Activated CD4-positive, alpha-beta T cell treated with anti-CD3 and anti-CD28 coated beads, Interleukin-2, amount 50 U/mL, for 48 hours (primary cell): Measurements from ENCODE around the gene BCKDK.

Source experiments
- DNase-seq, 2 experiments: peaks; one replicate each; pipeline ENCODE4 v3.0.0-alpha.2; 2020

Gene BCKDK

GRCh38 chr16:31080756-31081419 lies 27.3 kb upstream of the BCKDK start:
- no peak for DNase-seq

- DNase-seq, result no peak
Measured at GRCh38 chr16:31081428-31082351, 26.5 kb upstream of the BCKDK start.

GRCh38 chr16:31082368-31083045 lies 25.7 kb upstream of the BCKDK start:
- DNase-seq, result no peak

- no peak for DNase-seq
Measured at GRCh38 chr16:31083081-31083480, 25.1 kb upstream of the BCKDK start.

GRCh38 chr16:31083556-31083955 lies 24.6 kb upstream of the BCKDK start:
- DNase-seq, result no peak

GRCh38 chr16:31083981-31084380 lies 24.2 kb upstream of the BCKDK start:
- DNase-seq, result no peak

- no peak for DNase-seq
Measured at GRCh38 chr16:31084584-31085302, 23.4 kb upstream of the BCKDK start.

- DNase-seq, result no peak
Measured at GRCh38 chr16:31085411-31085810, 22.8 kb upstream of the BCKDK start.

GRCh38 chr16:31085873-31086628 lies 22.1 kb upstream of the BCKDK start:
- DNase-seq, result no peak

GRCh38 chr16:31086629-31086906 lies 21.6 kb upstream of the BCKDK start:
- no peak for DNase-seq

GRCh38 chr16:31087481-31087880 lies 20.7 kb upstream of the BCKDK start:
- no peak for DNase-seq

- DNase-seq, result no peak
Measured at GRCh38 chr16:31087971-31088370, 20.2 kb upstream of the BCKDK start.

- no peak for DNase-seq
Measured at GRCh38 chr16:31088459-31089183, 19.6 kb upstream of the BCKDK start, which contains the start of gene PRSS53. Gene PRSS53 (minus strand): TSS chr16:31088943. CDS start chr16:31088809, 134 bp downstream.

- DNase-seq, result no peak
Measured at GRCh38 chr16:31089199-31089598, 19.0 kb upstream of the BCKDK start.

GRCh38 chr16:31090540-31090939 lies 17.6 kb upstream of the BCKDK start:
- DNase-seq, result no peak

- no peak for DNase-seq
Measured at GRCh38 chr16:31092330-31092729, 15.9 kb upstream of the BCKDK start.

GRCh38 chr16:31093132-31093703 lies 15.0 kb upstream of the BCKDK start:
- DNase-seq, result no peak

- no peak for DNase-seq
Measured at GRCh38 chr16:31094088-31094423, 14.1 kb upstream of the BCKDK start.

- DNase-seq, result peak; percentile 92 to 95
Measured at GRCh38 chr16:31094424-31095120, 13.6 kb upstream of the BCKDK start, which contains the start of gene VKORC1. Gene VKORC1 (minus strand): TSS chr16:31094797. CDS start chr16:31094729, 68 bp downstream.

GRCh38 chr16:31099860-31100638 lies 8.1 kb upstream of the BCKDK start:
- DNase-seq, result no peak
